ENCODE data around the gene GLIS1.

Gene GLIS1

DNA sequence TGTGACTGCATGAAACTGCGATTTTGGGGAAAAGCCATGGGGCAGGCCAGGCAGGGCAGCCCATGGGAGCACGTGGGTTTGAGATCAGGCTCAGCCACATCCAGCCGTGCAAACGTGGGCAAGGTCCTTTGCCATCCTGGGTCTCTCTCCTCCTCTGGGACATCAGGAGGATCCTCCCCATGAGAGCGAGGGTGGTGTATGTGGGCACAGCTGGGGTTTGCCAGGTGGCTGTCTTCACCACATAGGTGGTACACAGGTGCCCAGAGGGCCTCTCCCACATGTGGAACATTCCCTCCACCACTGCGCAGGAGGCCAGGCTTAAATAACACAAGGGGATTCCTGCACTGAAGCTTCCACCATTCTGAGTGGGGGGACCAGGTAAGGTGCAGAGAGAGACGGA, 143.1 kb downstream of the GLIS1 start:
- DNase-seq (ENCODE audit: low read depth in 1 of 2, low spot score in 1 of 2) = no peak

DNA sequence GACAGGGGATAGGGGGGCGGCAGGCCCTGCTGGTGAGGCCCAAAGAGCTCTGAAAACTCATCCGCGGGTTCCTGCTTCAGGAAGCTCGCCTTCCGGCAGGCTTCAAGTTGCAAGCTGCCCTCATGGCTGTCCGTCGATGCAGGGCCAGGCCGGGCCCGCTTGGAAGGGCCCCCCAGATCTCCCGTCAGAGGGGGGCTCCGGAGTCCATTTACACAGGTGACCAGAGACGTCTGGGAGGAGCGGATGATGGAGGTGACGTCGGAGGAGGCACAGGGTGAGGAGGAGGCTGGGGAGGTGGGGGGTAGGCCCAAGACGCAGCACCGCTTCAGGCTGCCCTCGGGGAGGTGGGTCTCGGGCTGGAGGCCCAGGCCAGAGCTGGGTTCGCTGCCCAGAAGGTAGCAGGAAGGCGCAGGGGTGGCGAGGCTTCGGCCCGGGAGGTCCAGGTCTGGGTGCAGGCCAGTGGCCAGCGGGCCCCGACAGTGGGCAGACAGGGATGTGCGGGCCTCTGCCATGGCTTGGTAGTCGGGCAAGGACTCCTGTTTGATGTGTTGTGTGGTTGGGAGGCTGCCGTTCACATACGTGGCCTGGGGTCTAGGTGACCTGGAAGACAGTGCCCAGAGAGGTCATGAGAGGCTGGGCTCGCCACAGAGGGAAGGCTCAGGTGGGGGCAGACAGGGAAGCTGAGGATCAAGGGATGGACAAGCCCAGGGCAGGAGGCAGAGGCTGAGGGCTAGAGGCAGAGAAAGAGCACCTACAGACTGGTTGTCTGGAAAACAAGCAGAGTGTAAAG, 144.4 kb downstream of the GLIS1 start:
- no peak for DNase-seq (ENCODE audit: low read depth in 1 of 2, low spot score in 1 of 2)

DNA sequence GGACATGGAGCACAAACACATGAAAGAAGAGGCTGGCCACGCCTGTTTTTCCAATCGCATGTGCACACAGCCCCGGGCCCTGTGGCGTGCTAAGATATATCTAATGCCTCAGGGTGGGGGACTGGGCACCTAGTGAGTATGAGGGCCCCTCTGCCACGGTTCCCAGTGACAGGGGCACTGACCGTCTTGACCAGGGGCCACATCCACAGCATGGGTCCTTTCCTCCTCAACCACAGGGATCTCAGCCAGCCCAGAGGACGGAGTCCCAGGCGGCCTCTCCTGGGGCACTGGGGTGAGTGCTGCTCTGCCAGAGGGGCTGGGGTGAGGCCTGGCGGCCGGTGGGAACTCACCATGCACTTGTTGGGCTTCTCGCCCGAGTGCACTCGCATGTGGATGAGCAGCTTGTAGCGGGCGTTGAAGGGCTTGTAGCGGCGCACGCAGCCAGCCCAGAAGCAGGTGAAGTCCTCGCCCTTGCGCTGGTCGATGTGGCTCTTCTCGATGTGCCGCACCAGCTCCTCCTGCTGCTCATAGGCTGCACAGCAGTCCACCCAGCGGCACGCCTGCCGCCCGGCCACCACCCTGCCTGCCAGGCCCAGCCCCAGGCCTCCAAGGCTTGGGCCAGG, 145.1 kb downstream of the GLIS1 start:
- DNase-seq (ENCODE audit: low read depth in 1 of 2, low spot score in 1 of 2) = no peak

DNA sequence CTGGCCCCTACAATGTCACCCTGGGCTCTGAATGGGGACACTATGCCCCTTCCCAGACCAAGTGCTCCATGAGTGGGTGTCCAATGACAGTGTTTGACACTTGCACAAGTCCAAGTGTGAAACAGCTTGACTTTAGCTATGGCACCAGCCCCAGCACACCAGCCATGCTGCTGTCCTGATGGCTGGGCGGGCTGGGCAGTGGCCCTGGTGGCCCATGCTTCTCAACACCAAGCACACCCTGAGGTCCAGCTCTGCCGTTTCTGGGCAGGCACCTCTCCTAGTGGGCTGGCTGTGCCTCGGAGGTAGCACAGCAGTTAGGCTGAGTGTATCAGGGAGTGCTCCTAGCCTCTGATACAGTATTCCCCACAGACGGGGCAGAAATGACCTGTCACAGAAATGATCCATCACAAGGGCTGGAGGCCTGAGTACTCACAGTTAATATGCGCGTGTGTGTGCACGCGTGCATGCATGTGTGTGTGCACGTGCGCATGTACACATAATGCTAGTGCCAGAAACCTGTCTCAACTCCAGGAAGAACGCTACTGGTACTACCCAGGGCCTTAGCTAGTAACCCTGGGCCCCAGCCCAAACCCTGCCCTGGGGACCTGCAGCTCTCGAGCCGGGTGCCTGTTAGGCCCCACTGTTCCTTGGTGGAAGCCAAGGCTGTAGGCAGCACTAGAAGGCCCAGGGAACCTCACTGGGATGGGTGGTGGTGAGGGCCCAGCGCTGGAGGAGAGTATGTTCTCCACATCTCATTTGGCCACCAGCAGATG, 145.8 kb downstream of the GLIS1 start:
- DNase-seq (ENCODE audit: low read depth in 1 of 2, low spot score in 1 of 2) = no peak

DNA sequence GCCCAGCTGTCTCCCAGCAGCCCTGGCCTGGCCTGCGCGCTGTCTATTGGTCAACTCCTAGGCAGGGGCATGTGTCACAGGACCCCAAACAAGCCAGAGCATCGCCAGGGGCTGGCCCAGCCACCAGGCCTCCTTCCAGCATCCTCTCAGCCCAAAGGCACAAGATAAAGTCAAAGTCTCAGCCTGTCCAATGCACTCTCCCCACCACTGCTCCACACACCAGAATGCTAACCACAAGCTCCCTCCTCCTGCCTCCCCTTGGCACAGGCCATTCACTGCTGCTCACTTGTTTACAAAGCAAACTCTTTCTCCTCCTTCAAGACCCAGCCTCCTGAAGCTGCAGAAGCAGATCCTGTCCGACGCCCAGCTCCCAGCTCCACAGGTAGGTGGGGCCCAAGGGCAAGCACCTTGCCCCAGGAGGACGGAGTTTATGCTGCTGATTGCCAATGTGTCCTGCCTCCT, 146.4 kb downstream of the GLIS1 start:
- no peak for DNase-seq (ENCODE audit: low read depth in 1 of 2, low spot score in 1 of 2)

DNA sequence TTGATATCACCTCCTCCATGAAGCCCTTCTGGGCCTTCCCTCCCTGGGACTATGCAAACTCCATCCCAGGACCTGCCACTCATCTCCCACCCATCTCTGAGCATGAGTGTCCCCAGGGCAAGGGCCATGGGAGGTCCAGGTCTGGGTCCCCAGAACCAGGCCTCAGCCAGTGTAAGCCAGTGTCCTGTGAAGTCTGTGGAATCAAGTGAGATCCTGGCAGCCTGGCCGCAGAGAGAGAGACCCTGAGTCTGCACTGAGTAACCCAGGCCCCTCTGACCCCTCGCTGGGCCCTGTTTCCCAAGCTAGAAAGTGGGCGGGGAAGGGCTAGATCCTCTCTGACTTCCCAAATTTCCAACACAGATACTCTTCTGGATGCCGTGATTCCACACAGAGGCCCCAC, 147.0 kb downstream of the GLIS1 start:
- no peak for DNase-seq (ENCODE audit: low read depth in 1 of 2, low spot score in 1 of 2)

DNA sequence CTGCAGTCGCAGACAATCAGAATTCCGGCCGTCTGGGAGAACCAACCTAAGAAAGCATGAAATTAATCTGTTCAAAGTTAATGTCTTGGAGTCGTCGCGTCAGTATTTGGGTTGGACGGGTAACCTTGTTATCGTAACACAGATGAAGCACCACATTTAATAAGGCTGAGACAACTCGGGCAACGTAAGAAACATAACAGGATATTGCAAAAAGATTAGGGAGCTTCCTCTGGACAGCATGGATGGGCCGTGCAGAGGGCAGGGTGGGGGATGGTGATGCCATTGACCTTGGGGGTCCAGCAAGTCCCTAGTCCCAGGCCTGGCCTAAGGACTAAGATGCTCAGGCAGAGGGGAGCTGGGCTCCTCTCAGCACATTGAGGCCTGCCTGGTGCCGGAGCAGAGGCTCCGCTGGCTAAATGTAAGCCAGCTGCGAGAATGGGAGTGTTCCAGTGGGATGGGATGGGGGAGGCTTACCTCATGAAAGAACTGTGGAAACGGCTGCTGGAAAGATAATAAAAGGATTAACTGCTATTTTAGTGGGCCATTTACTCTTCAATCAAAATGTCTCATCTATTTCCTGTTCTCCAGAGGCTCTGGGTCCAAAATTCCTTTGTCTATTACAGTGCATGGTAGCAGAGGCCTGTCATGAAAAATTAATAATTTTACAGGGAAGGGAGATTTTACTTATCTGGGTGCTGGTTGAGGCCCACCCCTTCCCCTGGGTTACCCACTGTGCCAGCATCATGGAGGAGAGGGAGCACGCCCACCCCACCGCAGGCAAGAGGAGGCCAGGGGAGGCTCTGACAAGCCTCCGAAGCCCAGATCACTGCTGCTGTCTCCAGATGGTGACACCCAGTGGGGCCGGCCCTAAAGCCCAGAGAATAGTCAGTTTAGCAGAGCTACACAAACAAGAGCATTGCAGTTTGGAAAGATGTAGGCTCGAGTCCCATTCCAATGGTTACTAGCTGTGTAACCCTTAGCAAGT, 148.1 kb downstream of the GLIS1 start:
- DNase-seq (ENCODE audit: low read depth in 1 of 2, low spot score in 1 of 2) = no peak

DNA sequence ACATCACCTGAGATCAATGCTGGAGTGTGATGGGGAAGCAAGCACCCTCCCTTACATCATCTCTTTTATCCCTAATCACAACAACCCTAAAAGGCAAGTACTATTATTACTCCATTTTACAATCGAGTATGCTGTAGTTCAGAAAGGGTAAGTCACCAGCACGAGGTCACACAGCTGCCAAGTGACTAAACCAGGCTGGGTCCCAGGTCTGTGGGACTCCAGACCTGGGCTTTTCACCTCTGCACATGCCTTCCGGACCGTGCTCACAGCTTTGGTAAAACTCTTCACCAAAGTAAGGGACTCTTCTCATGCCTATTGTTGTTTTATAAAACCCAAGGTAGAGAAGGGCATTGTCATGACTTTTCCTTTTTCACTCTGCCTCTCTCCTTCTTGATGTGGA, 148.9 kb downstream of the GLIS1 start:
- DNase-seq (ENCODE audit: low read depth in 1 of 2, low spot score in 1 of 2) = no peak

DNA sequence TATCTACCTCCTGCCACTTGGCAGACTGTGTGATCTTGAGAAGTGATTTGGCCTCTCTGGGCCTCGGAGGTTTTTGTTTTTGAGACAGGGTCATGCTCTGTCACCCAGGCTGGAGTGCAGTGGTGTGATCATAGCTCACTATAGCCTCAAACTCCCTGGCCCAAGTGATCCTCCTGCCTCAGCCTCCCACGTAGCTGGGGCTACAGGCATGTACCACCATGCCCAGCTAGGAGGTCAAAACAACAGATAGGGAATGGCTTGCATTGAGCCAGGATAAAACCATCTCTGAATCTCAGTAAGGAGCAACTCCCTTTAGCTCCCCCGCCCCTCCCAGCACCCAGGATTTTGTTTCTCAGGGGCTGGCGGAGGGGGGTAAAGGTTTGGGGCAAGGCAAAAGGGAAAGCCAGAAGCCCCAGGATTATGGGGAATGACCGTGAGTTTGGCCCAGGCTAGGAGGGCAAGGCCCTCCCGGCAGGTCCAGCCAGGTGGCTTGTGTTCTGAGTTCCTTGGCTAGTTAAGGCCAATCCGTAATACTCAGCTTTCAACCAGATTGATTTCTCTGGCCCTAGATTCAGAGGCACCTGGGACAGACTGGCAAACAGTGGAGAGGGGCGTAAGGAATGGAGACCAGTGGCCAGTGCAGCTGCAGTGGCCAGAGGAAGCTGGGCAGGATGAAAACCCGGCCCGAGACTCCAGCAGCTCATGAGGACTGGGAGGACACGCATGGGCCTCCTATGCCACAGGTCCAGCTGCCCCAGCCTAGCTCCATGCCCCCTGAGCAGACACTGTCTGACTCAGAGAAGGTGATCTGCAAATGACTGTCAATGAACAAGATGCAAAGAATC, 149.7 kb downstream of the GLIS1 start:
- no peak for DNase-seq (ENCODE audit: low read depth in 1 of 2, low spot score in 1 of 2)

DNA sequence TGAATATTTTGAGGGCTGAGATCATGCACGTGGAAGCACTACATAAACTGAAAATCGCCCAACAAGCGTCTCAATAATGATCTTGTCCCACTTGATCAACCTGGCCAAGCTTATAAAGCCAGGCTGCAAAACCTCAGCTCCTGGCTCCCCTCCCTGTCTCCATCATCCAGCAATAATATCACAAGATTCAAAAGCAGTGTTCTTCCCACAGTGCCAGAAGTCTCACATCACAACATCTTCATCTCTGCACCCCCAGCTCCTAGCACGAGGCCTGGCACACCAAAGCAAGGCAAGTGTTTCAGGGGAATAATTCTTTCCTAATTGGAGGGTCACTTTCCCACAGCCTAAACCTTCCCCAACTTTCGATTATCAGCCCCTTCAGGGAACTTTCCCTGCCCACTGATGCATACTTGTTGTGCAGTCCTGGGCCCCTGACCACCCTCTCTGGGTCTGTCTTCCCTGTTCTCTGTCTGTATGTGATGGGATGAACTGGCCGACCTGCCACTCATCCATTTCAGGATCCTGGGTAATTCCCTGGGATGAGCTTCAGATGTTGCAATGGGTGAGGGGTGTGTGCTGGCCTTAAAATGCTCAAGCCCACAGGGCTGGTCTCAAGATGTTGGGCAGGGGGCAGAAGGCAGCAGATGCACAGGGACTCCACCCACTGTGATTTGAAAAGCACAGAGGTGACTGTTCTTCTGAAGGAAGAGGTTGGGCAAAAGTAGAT, 150.7 kb downstream of the GLIS1 start:
- DNase-seq (ENCODE audit: low read depth in 1 of 2, low spot score in 1 of 2) = no peak

DNA sequence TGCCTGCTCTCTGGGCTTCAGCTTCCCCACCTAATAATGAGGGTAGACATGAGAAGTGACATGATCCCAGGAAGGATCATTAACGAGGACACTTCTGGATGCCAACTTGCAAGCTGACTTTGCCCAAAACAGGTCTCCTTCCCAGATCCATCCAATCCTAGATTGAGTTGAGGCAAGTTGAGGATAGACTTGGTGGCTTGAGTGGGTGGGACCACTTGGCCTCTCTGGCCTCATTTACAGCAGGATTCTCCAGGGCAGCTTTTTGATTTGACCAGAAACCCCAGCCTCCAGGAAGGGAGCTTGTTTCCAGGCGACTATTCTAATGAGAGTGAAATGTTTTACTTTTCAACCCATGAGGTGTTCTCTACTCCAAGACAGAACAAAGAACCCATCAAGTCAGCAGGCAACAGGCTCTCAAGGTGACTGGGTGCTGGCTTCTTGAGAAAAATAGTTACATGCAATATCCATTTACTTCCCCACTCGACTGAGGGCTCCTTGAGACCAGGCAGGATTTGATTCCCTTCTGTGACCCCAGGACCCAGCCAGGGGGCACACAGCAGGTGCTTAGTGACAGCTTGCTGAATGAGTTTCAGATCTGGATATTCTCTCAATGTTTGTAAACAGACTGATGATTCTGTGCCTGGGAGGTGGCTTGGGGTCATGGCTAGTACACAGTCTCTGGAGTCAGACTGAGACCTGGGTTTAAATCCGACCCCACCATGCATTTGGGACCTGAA, 151.5 kb downstream of the GLIS1 start:
- no peak for DNase-seq (ENCODE audit: low read depth in 1 of 2, low spot score in 1 of 2)

DNA sequence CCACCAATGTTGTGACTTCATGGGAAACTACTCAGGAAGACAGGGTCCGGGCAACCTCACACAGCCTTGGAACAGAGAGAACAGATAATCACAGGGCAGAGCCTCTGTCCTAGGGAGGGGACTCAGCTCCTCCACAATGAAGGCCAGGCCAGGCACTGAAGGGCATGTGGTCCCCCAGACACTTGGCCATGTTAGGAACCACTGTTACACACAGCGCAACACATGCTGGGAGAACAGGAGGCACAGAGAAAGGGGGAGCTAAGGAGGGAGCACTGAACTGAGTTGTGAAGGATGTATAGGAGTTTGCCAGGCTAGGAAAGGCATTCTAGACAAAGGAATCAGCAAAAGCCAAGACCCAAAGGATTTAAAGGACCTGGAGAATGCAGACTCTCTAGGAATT, 152.2 kb downstream of the GLIS1 start:
- DNase-seq (ENCODE audit: low read depth in 1 of 2, low spot score in 1 of 2) = no peak

DNA sequence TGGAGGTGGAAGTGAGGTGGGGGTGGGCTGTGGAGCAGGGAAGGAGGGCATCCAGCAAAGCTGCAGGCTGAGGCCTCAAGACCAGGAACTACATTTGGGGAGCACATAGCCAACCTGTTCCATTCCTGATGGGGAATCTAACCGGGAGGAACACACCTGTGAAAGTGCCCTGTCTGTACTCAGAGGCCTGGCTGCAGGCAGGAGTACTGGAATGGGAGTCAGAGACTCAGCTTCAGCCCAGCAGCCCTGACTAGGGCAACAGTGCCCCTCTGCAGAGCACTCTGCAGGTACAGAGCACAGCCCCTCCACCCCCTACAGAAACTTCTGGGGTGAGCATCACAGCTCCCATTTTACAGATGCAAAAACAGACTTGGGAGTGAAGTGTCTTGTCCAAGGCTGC, 153.4 kb downstream of the GLIS1 start:
- no peak for DNase-seq (ENCODE audit: low read depth in 1 of 2, low spot score in 1 of 2)

DNA sequence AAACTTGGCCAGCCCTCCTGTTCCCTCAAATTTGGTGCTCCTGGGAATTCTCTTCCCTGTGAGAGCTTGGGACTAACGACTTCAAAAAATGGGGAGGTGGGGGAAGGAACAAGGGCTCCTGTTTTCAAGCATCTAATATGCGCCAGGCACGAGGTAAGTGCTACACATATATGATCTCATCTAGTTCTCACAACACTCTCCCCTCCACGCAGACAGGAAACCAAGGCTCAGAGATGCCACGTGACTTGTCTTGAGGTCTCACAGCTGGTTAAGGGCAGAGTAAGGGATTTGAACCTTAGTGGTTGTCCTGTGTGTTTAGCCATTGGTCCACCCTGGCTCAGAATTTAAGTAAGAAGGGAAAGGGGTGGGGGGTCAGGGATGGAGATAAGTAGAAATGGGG, 153.8 kb downstream of the GLIS1 start:
- DNase-seq (ENCODE audit: low read depth in 1 of 2, low spot score in 1 of 2) = no peak

DNA sequence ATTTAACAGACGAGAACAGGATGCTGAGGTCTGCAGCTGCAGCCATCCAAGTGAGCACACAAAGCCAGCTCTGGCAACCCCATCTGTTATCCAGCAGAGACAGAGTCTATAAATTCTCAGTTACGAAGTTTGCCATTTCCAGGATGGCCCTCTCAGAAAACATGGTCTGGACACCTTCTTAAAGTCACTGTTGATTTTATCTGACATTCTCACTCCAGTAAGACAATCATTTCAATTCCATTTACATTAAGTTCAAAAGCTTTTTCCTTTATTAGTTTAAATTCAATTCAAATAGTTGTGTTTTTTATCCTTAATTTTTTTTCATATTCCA, 154.2 kb downstream of the GLIS1 start:
- no peak for DNase-seq (ENCODE audit: low read depth in 1 of 2, low spot score in 1 of 2)

DNA sequence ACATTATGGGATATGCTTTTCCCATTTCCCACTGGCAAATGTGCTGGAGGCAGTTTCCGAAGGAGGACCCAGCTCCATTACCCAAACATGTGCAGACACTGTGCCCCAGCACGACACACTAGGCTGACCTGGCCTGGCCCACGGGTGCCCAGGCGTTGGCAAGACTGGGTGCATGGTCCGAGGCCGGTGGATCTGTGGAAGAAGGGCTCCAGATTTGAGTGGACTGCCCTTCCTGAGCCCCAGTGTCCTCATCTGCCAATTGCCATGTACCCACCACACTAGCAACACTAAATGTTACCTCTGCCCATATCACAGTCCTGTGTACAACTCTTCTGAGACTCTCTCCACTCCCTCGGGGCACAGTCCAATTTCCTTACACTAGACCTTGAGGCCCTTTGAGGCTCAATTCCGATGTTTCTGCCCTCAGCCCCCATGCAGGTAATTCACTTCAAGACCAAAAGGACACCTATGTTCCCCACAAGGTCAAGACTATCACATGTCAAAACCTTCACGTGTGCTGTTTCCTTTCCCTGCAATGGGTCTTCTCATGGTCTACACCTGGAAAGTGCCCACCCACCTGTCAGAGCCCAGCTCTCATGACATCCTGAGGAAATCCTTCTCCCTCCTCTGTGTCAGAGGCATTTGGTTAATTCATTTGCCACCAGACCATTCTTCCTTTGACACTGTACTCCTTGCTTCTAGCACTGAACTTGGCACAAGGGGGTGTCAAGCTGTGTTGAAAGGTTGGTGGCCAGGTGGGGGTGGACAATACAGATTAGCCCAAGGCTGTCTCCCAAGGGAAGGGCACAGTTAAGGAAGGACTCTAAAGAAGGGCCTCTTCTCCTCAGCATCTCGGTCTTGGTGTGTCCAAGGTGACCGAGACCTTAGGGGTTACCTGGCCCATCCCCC, 154.8 kb downstream of the GLIS1 start:
- DNase-seq (ENCODE audit: low read depth in 1 of 2, low spot score in 1 of 2) = no peak

DNA sequence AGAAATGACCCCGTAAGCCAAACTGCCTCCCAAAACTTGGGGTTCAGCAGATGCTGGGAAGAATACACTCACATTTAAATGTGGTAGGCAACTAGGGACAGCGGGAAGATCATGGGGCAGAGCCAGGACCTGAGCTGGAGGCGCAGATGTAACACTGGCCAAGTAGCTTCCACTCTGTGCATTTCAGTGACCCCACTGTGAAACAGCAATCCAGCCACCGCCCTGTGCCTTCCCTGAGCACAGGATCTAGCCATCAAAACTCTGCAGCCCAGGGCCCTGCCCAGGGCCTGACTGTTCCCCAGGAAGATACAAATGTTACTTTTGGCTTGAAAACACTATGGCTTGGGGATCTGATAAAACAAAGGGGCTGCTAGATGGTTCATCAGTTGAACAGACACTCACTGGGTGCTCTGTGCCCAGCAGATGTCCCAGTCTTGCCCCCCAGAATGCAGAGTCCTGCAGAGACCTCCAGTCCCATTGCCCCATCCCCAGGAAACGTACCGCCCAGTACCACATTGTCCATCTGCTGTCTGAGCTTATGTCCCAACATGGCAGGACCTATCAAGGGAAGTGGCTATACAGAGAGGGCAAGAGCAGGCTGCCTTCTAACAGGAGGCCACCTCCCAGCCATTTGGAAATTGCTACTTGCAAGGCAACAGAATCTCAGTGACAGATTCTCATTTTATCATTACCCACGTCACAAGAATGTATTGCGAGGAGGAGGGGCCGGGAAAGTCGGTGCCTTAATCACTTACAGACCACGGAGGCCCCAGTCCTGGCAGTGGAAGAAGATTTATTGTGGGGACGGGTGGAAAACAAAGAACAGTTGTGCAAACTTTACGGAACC, 155.7 kb downstream of the GLIS1 start:
- DNase-seq (ENCODE audit: low read depth in 1 of 2, low spot score in 1 of 2) = no peak

Data from stimulated activated CD4-positive, alpha-beta T cell treated with anti-CD3 and anti-CD28 coated beads, Interleukin-15, amount 100 ng/mL, for 1 hour (primary cell).